ENCODE data around the gene RAB30. TPM values are rescaled to one million over a fixed set of nuclear protein-coding genes. Genes with fewer than 3 reads are reported as not detected.

Gene RAB30
- total and polyA plus RNA-seq, 2 donors: 12.0 to 34.2 TPM

DNA sequence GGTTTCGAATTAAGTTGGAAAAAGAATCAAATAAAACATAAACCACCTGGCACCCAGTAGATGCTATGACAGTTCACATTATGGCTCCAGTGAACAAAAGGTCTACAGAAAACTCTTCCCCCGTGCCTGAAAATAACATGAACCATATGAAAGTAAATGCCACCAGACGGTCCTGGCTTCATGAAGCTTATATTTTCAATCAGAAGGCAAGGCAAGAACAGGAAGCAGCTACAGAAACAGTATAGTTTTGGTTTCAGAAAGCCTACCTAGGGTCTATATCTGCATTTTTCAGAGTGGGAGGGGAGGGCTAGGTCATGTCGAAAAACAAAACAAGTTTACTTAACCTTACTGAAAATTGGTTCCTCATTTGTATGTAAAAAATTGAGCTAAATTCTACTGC is 9.8 kb downstream of the RAB30 start:
- DNase-seq (ENCODE audit: extremely low spot score): no peak
- WGBS: 89% methylated on average over 4 of the region's 4 CpGs
- Histone ChIP-seq H3K4me3 (ENCODE audit: low read depth, low read length) (no peak overlapping the region), H3K36me3 (ENCODE audit: insufficient read depth) (no peaks in the 10 kb centered on the region), H3K27ac (ENCODE audit: low read depth) (no peak overlapping the region), H3K4me1 (ENCODE audit: insufficient read depth) (no peaks in the 10 kb centered on the region)

- no peak for DNase-seq (ENCODE audit: extremely low spot score)
- no peak overlapping the region for H3K4me3 ChIP-seq (ENCODE audit: low read depth, low read length)
- H3K4me1 ChIP-seq (ENCODE audit: insufficient read depth): no peaks in the 10 kb centered on the region
- WGBS: 96% methylated on average over 3 of the region's 3 CpGs
- no peak overlapping the region for H3K27ac ChIP-seq (ENCODE audit: low read depth)
- H3K36me3 ChIP-seq (ENCODE audit: insufficient read depth): no peaks in the 10 kb centered on the region
Observed at GRCh38 chr11:83060965-83061364, 10.7 kb downstream of the RAB30 start.

DNA sequence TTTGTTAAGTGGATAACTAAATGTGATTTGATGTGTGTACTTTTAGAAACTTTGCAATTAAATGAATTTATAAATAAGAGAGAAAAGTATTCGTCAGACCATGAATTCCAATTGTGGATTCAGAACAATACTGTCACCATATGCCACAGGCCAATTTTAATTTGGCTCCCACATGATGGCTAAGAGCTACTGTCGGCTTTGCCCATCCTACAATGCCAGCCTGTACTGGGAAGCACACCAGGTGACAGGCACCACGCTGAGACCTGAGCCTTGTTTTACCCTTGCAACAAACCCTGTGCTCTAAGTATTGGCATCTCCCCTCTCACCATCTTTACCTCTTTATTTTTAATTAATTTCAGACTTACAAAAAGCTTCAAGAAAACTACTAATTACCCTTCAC is 14.0 kb downstream of the RAB30 start:
- H3K27ac ChIP-seq (ENCODE audit: low read depth): no peak overlapping the region
- H3K4me3 ChIP-seq (ENCODE audit: low read depth, low read length): no peak overlapping the region
- 96% methylated on average over 3 of the region's 3 CpGs for WGBS
- H3K4me1 ChIP-seq (ENCODE audit: insufficient read depth): no peaks in the 10 kb centered on the region
- no peak for DNase-seq (ENCODE audit: extremely low spot score)
- no peaks in the 10 kb centered on the region for H3K36me3 ChIP-seq (ENCODE audit: insufficient read depth)

GRCh38 chr11:83056611-83057010 is 15.1 kb downstream of the RAB30 start:
- DNase-seq (ENCODE audit: extremely low spot score): no peak
- WGBS: 78% methylated on average over 1 of the region's 1 CpG
- no peak overlapping the region for H3K27ac ChIP-seq (ENCODE audit: low read depth)
- H3K4me3 ChIP-seq (ENCODE audit: low read depth, low read length): no peak overlapping the region
- no peaks in the 10 kb centered on the region for H3K4me1 ChIP-seq (ENCODE audit: insufficient read depth)
- no peaks in the 10 kb centered on the region for H3K36me3 ChIP-seq (ENCODE audit: insufficient read depth)

DNA sequence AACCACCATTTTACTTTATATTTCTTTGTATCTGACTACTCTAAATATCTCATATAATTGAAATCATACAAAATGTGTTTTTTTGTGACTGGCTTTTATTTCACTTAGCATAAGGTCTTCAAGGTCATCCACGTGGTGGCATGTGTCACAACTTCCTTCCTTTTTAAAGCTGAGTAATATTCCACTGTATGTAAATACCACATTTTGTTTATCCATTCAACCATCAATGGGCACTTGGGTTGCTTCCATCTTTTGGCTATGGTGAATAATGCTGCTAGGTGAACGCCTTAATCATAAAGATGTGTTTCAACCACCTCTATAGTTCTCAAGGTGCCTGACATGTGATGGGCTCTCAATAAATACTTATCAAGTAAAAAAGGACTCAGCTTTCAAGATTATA is 15.5 kb downstream of the RAB30 start:
- DNase-seq (ENCODE audit: extremely low spot score): no peak
- Histone ChIP-seq H3K36me3 (ENCODE audit: insufficient read depth) (no peaks in the 10 kb centered on the region), H3K4me3 (ENCODE audit: low read depth, low read length) (no peak overlapping the region), H3K27ac (ENCODE audit: low read depth) (no peak overlapping the region), H3K4me1 (ENCODE audit: insufficient read depth) (no peaks in the 10 kb centered on the region)
- WGBS: 86% methylated on average over 2 of the region's 2 CpGs

DNA sequence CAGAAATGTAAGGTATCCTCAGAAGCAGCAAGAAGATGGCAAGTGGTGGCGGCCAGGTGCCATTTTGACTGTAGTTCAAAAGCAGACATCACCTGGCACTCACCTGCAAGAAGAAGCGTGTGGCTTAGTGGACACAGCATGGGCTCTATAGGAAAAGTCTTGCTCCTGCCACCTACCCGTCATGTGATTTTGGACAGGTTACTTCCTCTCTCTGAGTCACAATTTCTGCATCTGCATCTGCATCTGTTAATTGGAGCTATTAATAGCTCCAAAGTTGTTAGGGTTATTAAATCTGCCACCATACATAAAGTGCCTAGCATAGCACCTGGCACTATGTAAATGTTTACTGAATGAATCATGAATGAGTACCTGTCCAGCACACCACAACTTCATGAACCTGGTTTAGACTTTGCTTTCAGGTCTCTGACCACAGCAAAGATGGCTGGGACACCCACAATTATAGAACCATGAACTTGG is 16.8 kb downstream of the RAB30 start:
- Histone ChIP-seq H3K27ac (ENCODE audit: low read depth) (no peak overlapping the region), H3K36me3 (ENCODE audit: insufficient read depth) (no peaks in the 10 kb centered on the region), H3K4me1 (ENCODE audit: insufficient read depth) (no peaks in the 10 kb centered on the region), H3K4me3 (ENCODE audit: low read depth, low read length) (no peak overlapping the region)
- 97% methylated on average over 3 of the region's 3 CpGs for WGBS
- no peak for DNase-seq (ENCODE audit: extremely low spot score)

GRCh38 chr11:83054001-83054400 is 17.7 kb downstream of the RAB30 start:
- H3K36me3 ChIP-seq (ENCODE audit: insufficient read depth): no peaks in the 10 kb centered on the region
- WGBS: 92% methylated on average over 2 of the region's 2 CpGs
- DNase-seq (ENCODE audit: extremely low spot score): no peak
- no peak overlapping the region for H3K4me3 ChIP-seq (ENCODE audit: low read depth, low read length)
- H3K4me1 ChIP-seq (ENCODE audit: insufficient read depth): no peaks in the 10 kb centered on the region
- no peak overlapping the region for H3K27ac ChIP-seq (ENCODE audit: low read depth)

DNA sequence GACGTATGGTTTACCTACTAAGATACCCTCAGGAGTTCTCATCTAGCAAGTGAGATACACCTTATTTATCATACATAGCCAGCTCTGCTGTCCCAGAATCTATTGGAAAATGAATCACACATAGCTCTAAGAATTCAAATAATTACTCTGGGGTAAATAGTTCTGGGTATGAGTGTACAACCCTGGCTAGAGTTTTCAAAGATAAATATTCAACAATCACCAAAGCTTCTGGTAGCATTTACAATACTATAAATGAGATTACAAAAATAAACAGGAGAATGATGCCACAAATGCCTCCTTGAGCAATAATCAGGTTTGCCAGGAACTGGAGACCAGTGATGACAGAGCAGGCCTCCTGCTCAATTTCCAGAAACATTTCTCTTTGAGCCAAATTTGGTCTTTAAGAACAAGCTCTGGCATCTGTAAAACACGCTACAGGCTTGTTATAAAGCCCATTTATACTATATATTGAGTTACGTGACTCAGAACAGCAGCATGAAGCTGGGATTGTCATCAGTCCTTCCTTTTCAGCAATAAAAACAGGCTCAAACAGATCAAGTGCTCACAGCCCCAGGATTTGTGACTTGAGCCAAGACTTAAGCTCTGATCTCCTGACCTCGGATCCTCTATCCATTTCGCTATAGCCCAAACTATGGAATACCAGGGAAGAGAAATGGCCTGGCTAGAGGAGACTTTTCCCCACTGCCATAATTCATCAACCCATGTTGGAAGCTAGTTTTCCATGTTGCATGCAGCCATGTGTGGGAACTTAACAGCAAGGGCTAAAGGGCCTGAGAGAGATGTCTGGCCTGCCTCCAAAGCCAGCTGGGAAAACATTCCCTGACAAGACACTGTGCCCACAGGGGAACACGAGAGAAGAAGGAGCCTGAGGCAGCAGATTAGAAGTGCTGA is 19.7 kb downstream of the RAB30 start:
- DNase-seq (ENCODE audit: extremely low spot score): no peak
- no peaks in the 10 kb centered on the region for H3K4me1 ChIP-seq (ENCODE audit: insufficient read depth)
- WGBS: 23% methylated on average over 6 of the region's 6 CpGs

GRCh38 chr11:83047515-83048225 is 24.0 kb downstream of the RAB30 start:
- no peak overlapping the region for H3K27ac ChIP-seq (ENCODE audit: low read depth)
- 55% methylated on average over 4 of the region's 4 CpGs for WGBS
- DNase-seq (ENCODE audit: extremely low spot score): no peak
- no peaks in the 10 kb centered on the region for H3K4me1 ChIP-seq (ENCODE audit: insufficient read depth)
- H3K4me3 ChIP-seq (ENCODE audit: low read depth, low read length): no peak overlapping the region
- no peaks in the 10 kb centered on the region for H3K36me3 ChIP-seq (ENCODE audit: insufficient read depth)

More for the DNA sequence above, 19.7 kb downstream of the RAB30 start:
- Histone ChIP-seq H3K27ac (ENCODE audit: low read depth) (no peak overlapping the region), H3K36me3 (ENCODE audit: insufficient read depth) (no peaks in the 10 kb centered on the region), H3K4me3 (ENCODE audit: low read depth, low read length) (no peak overlapping the region)

DNA sequence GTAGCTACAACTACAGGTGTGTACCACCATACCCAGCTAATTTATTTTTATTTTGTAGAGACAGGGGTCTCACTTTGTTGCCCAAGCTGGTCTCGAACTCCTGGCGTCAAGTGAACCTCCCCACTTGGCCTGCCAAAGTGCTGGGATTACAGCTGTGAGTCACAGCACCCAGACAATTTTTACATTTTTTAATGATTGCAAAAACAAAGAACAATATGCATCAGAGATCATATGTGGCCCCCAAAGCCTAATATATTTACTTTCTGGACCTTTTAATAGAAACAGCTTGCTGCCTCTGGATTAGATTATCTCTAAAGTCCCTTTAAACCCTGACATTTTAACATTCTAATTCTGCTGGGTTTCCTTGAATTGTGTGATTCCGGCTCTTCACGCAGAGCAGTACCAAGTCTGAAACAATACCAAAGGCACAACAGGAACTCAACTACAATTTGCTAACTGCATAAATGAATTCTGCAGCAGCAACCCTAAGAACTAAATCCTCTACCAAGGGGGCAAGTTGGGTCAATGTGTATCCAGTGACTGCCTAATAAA is 25.0 kb downstream of the RAB30 start:
- Histone ChIP-seq H3K4me3 (ENCODE audit: low read depth, low read length) (no peak overlapping the region), H3K36me3 (ENCODE audit: insufficient read depth) (no peaks in the 10 kb centered on the region), H3K27ac (ENCODE audit: low read depth) (no peak overlapping the region)

GRCh38 chr11:83044958-83045712 is 26.6 kb downstream of the RAB30 start:
- H3K4me3 ChIP-seq (ENCODE audit: low read depth, low read length): no peak overlapping the region
- H3K36me3 ChIP-seq (ENCODE audit: insufficient read depth): no peaks in the 10 kb centered on the region
- H3K4me1 ChIP-seq (ENCODE audit: insufficient read depth): no peaks in the 10 kb centered on the region
- H3K27ac ChIP-seq (ENCODE audit: low read depth): no peak overlapping the region
- 80% methylated on average over 8 of the region's 8 CpGs for WGBS
- DNase-seq (ENCODE audit: extremely low spot score): no peak

More for the DNA sequence above, 25.0 kb downstream of the RAB30 start:
- no peaks in the 10 kb centered on the region for H3K4me1 ChIP-seq (ENCODE audit: insufficient read depth)
- WGBS: 77% methylated on average over 4 of the region's 4 CpGs
- DNase-seq (ENCODE audit: extremely low spot score): no peak

DNA sequence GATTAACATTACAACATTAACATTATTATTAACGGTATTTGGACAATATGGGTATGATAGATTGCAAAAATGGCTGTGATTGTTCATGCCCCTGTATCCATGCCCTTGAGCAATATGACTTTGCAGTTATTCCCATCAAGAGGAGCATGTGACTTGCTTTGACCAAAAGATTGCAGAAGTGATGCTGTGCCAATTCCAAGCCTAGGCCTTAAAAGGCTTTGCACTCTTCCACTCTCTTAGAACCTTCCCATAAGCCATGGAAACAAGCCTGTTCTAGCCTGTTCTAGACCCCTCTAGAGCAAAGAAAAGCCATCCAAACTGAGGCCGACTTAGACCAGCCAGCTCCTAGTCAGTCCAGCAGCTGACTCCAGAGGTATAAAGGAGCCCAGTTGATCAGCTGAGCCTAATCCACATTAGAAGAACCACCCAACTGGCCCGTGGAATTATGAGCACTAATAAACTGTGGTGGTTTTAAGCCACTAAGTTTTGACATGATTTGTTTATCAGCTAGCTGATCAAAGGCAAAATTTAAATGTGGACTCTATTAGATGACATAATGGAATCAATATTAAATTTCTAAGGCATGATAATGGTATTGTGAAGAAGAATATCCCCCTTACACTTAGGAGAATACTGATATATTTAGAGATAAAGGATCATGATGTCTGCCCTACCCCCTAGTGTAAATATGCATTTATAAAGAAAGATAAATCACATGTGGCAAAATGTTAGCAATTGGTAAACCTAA is 28.6 kb downstream of the RAB30 start:
- H3K36me3 ChIP-seq (ENCODE audit: insufficient read depth): no peaks in the 10 kb centered on the region
- 75% methylated on average over 3 of the region's 3 CpGs for WGBS
- DNase-seq (ENCODE audit: extremely low spot score): no peak
- H3K27ac ChIP-seq (ENCODE audit: low read depth): no peak overlapping the region
- no peak overlapping the region for H3K4me3 ChIP-seq (ENCODE audit: low read depth, low read length)
- H3K4me1 ChIP-seq (ENCODE audit: insufficient read depth): no peaks in the 10 kb centered on the region

DNA sequence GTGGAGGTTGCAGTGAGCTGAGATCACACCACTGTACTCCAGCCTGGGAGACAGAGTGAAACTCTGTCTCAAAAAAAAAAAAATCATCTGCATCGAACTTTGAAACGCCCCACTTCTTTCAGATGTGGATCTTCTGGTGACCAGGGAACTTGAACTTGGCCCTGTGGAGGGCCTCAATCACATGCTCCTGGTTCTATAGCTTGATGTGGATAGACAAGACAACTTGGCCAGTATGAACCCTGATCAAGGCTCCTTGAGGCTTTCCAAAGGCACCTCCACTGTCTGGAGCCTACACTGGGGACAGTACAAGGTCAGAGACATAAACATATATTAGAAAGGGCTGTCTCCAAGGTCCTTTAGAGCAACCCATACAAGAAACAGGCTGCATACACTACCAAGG is 30.6 kb downstream of the RAB30 start:
- H3K4me3 ChIP-seq (ENCODE audit: low read depth, low read length): no peak overlapping the region
- 96% methylated on average over 2 of the region's 2 CpGs for WGBS
- no peak for DNase-seq (ENCODE audit: extremely low spot score)
- no peaks in the 10 kb centered on the region for H3K36me3 ChIP-seq (ENCODE audit: insufficient read depth)
- H3K4me1 ChIP-seq (ENCODE audit: insufficient read depth): no peaks in the 10 kb centered on the region
- H3K27ac ChIP-seq (ENCODE audit: low read depth): no peak overlapping the region

Data from urinary bladder (tissue), 4 donors.